NCI-H2227 (cell line): Measurements from ENCODE around the gene HSD3B2.

Experiments
- DNase-seq: peaks from one replicate; lab custom pipeline; 2025; ENCODE audit not compliant: unreplicated experiment; lab: John Stamatoyannopoulos, UW

HSD3B2 gene

DNA sequence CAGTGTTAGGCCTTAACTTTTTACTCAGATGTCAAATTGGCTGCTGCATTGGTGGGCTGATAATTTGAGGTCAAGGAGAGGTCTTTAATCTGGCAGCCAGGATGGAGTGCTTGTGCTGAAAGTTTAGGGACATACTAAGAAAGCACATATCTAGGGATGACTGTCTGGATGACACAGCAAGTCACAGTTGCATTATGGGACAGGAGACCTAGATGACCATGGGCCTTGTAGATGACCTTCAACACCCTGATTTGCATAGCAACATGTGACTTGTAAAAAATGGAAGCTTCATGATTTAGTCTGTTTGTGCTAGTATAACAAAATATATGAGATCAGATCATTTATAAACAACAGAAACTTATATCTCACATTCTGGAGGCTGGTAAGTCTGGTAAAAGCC lies 18.0 kb upstream of the HSD3B2 start:
- DNase-seq: no peak

- no peak for DNase-seq
Measured at GRCh38 chr1:119397986-119398385, 17.0 kb upstream of the HSD3B2 start.

GRCh38 chr1:119404736-119405135 lies 10.2 kb upstream of the HSD3B2 start:
- DNase-seq: no peak

- DNase-seq: no peak
Measured at GRCh38 chr1:119409731-119410130, 5.2 kb upstream of the HSD3B2 start.

DNA sequence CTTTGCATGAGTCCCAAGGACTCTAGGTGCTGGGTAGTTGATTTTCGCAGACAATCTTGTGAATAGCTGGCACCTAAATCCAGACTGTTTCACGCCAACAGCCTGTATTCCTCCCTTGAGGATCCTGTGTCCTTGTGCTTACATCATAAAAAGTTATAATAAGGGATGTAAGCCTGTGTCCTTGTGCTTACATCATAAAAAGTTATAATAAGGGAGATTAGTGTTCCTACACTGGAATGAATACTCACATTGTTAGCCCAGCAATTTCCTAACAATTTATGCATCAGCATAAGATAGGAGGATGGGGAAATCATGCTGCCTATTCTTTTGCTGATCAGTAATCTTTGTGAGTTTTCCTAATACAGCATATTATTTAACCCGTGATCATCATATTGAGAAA lies 4.0 kb upstream of the HSD3B2 start:
- no peak for DNase-seq

DNA sequence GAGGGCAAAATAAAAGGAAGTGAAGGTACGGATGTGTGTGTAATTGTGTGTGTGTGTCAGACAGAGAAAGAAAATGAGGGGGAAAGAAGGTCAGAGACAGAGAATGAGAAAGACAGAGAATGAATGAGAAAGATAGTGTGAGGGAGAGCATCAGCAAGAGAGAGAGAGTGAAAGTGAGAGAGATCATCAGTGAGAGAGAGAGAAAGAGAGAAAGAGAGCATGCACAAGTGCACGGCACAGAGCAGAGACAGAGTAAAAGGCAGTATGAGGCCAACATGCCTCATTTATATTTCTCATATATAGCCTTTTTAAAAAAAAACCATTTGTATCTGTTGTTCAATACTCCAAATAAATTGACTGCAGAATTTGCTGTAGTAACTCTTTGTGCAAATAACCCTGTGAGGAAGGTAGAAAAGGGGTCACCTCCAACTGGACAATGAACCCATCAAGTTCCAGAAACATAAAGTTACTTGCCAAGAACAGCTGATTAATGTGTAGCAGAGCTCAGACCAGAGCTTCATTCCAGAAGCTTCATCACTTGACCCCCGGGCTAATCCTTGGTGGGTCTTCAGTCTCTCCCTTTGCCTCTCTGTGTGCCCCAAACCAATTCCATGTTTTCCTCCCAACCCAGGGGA lies 1.2 kb downstream of the HSD3B2 start:
- no peak for DNase-seq

- no peak for DNase-seq
Measured at GRCh38 chr1:119419109-119419508, 4.2 kb downstream of the HSD3B2 start.

DNA sequence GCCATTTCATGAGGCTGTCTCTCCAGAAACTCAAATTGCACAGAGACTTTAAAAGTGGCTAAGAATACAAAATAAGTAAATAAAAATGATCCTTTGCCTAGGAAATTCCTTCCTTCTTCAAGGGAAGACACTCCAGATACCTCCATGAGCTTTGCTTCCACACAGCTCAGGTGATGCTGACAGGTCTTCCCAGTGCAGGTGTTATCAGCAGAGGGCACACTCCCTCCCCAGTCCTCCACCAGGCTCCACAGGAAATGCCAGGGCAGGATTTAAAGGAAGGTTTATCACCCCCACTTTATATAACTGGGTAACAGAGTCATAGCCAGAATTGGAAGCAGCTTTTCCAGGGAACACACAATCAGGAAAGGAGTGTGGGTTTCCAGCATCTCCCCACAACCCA lies 5.7 kb downstream of the HSD3B2 start:
- DNase-seq: no peak

GRCh38 chr1:119422631-119423030 lies 7.7 kb downstream of the HSD3B2 start:
- no peak for DNase-seq

- DNase-seq: no peak
Measured at GRCh38 chr1:119428991-119429390, 14.0 kb downstream of the HSD3B2 start.

- DNase-seq: no peak
Measured at GRCh38 chr1:119429687-119430086, 14.7 kb downstream of the HSD3B2 start.

DNA sequence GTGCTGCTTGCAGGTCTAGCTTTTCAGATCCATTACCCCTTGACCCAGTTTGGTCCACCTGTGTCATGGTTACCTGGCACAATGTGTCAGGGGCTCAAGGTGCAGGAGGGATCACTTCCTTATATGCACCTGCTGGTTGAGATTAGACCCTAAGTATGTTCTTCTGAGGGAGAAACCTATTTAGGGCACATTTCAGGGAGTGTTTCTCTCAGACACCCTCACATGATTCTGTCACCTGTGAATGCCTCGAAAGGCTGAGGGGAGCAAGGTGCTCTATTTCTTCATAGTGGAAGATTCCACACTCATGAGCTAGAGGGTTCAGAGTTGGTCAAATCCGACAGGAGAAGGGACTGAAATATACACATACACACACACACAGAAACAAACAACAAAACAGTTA lies 15.5 kb downstream of the HSD3B2 start:
- DNase-seq: no peak

GRCh38 chr1:119431836-119432235 lies 16.9 kb downstream of the HSD3B2 start:
- DNase-seq: no peak

- no peak for DNase-seq
Measured at GRCh38 chr1:119435052-119435451, 20.1 kb downstream of the HSD3B2 start.

- DNase-seq: no peak
Measured at GRCh38 chr1:119438761-119439160, 23.8 kb downstream of the HSD3B2 start.

GRCh38 chr1:119440721-119441307 lies 25.9 kb downstream of the HSD3B2 start:
- DNase-seq: no peak

- no peak for DNase-seq
Measured at GRCh38 chr1:119442756-119443155, 27.8 kb downstream of the HSD3B2 start.

DNA sequence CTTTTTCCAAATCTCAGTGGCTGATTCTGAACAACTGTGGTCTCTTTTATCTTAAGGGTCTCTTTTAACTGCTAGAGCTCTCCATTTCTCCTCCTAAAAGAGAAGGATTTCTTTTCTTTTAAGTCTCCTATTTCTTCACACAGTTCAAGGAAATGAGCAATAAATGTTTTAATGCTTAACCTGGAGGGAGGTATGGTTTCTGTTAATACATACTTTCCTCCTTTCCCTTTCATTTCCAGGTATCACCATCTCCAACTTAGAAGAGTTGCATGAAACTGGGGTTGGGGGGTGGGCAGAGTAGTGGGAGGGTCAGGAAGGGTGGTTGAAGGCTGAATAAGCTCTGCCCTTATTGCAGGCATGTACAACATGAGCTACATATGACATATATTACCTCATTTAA lies 31.4 kb downstream of the HSD3B2 start:
- DNase-seq: no peak

DNA sequence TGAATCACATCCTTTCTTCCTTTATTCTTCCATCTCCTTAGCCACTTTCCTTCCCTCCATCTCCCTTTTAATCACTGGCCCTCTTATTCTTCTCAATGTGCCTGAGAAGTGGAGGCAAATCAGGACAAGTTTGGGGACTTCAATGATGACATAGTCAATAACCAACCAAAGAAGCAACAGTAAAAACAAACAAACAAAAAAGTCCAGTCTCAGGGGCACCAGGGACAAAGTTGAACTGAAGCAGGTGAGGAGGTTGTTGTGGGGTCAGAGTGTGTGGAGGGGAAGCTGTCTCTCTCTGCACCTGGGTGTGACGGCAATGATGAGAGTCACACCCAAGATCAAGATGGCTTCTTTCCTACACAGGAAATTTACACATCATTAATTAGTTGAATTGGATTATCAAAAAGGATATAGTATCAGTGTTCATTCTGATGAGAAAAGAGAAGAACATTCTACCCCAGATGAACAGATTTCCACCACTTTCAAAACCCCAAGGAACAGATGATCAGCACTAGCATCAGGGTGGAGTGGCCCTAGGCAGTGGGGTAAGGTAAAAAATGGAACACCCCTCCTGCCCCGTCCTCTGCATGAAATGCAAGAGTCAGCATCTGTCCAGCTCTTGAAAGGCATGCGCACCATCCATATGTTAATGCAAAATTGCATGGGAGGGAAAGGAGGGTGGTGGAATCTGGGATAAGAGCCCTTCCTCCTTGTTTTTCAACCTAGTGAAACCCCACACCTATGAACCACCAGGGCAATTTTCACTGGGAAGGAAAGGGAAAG lies 32.6 kb downstream of the HSD3B2 start:
- DNase-seq: no peak

- no peak for DNase-seq
Measured at GRCh38 chr1:119448127-119448511, 33.2 kb downstream of the HSD3B2 start.

GRCh38 chr1:119449971-119450370 lies 35.0 kb downstream of the HSD3B2 start:
- DNase-seq: no peak

DNA sequence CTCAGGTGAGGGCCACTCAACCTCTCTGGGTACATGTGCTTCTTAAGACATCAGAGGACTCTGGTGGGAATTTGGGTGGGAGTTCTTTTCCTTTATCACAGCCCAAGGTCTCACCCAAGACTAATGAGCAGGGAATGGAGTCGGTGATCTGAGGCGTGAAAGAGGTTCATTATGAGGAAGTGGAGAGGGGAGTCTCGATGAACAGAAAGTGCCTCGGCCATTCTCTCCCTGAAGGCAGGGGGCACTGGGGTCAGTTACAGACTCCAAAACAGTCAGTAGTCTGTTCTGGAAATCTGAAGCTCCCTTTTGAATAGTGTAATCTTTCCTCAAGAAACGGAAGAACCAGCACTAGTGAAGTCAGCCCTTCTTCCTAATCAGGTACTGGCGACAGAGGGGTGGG lies 36.2 kb downstream of the HSD3B2 start:
- no peak for DNase-seq
